Measurements from ENCODE around the gene ZNF726.
"Not testable (repeated sequence)": the region's sequence is repeated elsewhere in the genome, so short reads cannot be mapped to it uniquely, and the experiment has no call there.

ZNF726 gene

GRCh38 chr19:23914402-23915286 lies at the start of gene ZNF726:
Gene ZNF726 (plus strand): TSS chr19:23914886. CDS start chr19:23914995, 109 bp downstream.
- TF ChIP-seq MAX (IDR thresholded peaks at IDR 0.05; ENCODE audit: low read depth, low read length): no peak
- TF ChIP-seq POLR2A (IDR thresholded peaks at IDR 0.05; ENCODE audit: extremely low read depth, insufficient read length): peak; percentile 54
- peak within 1 kb of the TSS; percentile 89 for H3K4me3 ChIP-seq (ENCODE audit: low read depth, low read length)
- DNase-seq (ENCODE audit: low read depth): peak; percentile 98

- peak; percentile 28 for DNase-seq (ENCODE audit: low read depth)
- TF ChIP-seq CTCF (IDR thresholded peaks at IDR 0.05; ENCODE audit: low read depth, low read length): no peak
- TF ChIP-seq MYC (IDR thresholded peaks at IDR 0.05; ENCODE audit: low read depth, low read length): no peak
- TF ChIP-seq MAX (IDR thresholded peaks at IDR 0.05; ENCODE audit: low read depth, low read length): no peak
- no peak for TF ChIP-seq POLR2A (IDR thresholded peaks at IDR 0.05; ENCODE audit: extremely low read depth, insufficient read length)
- H3K4me3 ChIP-seq (ENCODE audit: low read depth, low read length): no peak overlapping the region
These were observed 46.8 kb upstream of the ZNF726 start for GRCh38 chr19:23867895-23868294.

DNA sequence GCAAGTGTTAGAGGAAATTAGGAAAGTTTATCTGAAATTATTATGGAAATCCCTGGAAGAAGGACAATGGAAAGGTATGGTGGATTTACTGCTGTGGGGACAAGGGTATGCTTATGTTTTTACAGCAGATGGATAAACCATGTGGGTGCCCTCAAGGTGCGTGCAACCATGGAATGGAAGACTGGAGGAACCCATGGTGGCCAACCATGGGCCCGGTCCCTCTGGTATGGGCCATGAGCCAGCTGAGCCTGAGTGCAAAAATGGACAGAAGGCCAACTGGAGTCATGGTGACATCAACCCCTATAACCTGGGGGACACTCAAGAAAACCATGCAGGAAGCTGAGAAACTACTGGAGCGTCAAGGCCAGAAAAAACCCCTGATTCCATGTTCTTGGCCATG lies 46.1 kb upstream of the ZNF726 start:
- no peak for DNase-seq (ENCODE audit: low read depth)
- no peak overlapping the region for H3K4me3 ChIP-seq (ENCODE audit: low read depth, low read length)
- TF ChIP-seq MAX (IDR thresholded peaks at IDR 0.05; ENCODE audit: low read depth, low read length): no peak
- TF ChIP-seq CTCF (IDR thresholded peaks at IDR 0.05; ENCODE audit: low read depth, low read length): no peak
- no peak for TF ChIP-seq POLR2A (IDR thresholded peaks at IDR 0.05; ENCODE audit: extremely low read depth, insufficient read length)
- no peak for TF ChIP-seq MYC (IDR thresholded peaks at IDR 0.05; ENCODE audit: low read depth, low read length)

- TF ChIP-seq CTCF (IDR thresholded peaks at IDR 0.05; ENCODE audit: low read depth, low read length): no peak
- no peak for TF ChIP-seq POLR2A (IDR thresholded peaks at IDR 0.05; ENCODE audit: extremely low read depth, insufficient read length)
- TF ChIP-seq MYC (IDR thresholded peaks at IDR 0.05; ENCODE audit: low read depth, low read length): no peak
- TF ChIP-seq MAX (IDR thresholded peaks at IDR 0.05; ENCODE audit: low read depth, low read length): no peak
- H3K4me3 ChIP-seq (ENCODE audit: low read depth, low read length): no peak overlapping the region
- no peak for DNase-seq (ENCODE audit: low read depth)
These were observed 42.3 kb upstream of the ZNF726 start for GRCh38 chr19:23872282-23872919.

GRCh38 chr19:23876261-23876660 lies 38.4 kb upstream of the ZNF726 start:
- no peak for DNase-seq (ENCODE audit: low read depth)
- H3K4me3 ChIP-seq (ENCODE audit: low read depth, low read length): no peak overlapping the region

DNA sequence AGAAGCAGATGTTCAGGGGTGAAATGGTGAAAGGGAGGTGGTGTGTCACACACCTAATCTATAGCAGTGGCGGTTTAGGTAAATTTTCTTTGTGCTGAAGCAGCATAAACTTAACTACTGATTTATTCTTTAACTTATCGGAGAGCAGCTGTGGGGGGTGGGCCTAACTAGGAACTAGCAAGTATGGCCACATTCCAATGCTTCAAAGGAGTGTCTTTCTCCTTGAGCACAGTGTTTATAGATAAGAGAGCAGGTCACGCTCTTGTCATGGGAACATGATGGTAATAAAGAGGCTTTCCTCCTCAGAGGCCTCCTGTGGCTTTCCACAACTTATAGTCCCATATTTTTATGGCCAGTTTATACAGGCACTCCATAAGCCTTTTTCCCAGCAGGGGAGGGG lies 37.9 kb upstream of the ZNF726 start:
- H3K4me3 ChIP-seq (ENCODE audit: low read depth, low read length); DNase-seq (ENCODE audit: low read depth): not testable (repeated sequence)

More at GRCh38 chr19:23876261-23876660, 38.4 kb upstream of the ZNF726 start:
- TF ChIP-seq MYC (IDR thresholded peaks at IDR 0.05; ENCODE audit: low read depth, low read length) (no peak), CTCF (IDR thresholded peaks at IDR 0.05; ENCODE audit: low read depth, low read length) (no peak), MAX (IDR thresholded peaks at IDR 0.05; ENCODE audit: low read depth, low read length) (no peak), POLR2A (IDR thresholded peaks at IDR 0.05; ENCODE audit: extremely low read depth, insufficient read length) (no peak)

All from NB4 (cell line).